Measurements from ENCODE around the gene VKORC1.

- TF ChIP-seq CTCF (IDR thresholded peaks at IDR 0.05; ENCODE audit: poor library complexity) (no peak), EZH2 (IDR thresholded peaks at IDR 0.05; ENCODE audit: borderline replicate concordance) (no peak), EZH2phosphoT487 (IDR thresholded peaks at IDR 0.05; ENCODE audit: low read depth, severe bottlenecking, unreplicated experiment) (no peak)
Observed at GRCh38 chr16:31089199-31089598, 5.4 kb downstream of the VKORC1 start.
